Measurements from ENCODE around the gene ZNF561.
"Not testable (repeated sequence)": the region's sequence is repeated elsewhere in the genome, so short reads cannot be mapped to it uniquely, and the experiment has no call there.

Gene ZNF561

DNA sequence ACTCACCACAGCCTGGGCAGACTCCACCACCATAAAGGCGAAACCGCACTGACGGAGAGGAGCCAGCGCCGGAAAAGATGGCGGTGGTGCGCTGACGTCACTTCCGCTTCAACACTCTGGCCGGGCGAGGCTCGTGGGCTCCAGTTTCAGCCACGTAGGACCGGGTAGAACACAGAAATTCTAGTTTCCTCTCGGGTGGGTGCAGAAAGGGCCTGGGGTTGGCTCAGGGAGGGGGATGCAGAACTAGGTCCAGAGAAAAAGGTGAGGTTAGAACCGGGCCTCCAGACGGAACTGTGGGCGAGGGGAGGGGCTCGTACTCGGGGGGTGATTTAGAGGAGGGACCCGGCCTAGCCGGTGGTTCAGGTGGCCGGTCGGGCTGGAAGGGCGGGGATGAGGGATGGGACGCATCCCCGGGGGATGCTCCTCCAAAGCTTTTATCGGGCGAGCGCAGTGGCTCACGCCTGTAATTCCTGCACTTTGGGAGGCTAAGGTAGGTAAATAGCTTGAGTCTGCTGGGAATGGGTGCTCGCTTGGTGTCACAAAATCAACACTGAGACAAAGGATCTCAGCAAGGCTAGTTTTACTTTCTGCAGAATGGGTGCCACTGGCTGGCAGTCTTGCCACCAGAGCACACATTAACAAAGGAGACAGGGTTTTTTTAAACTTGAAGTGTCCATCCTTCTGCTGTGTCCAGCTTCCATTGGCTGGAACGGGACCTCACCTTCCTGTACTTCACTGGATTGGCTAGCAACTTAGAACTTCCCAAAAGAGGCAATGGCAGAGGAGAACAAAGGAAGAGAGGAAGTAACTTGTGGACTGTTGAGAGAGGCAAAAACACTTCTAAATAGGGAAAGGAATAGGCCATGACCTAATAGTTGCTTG is at the start of gene ZNF561:
Gene ZNF561 (minus strand): TSS at position 77 of the 882 bp plus-strand sequence. CDS start 1,776 bp downstream, outside the sequence.
- DNase-seq (ENCODE audit: low read depth in 2 of 2) = peak; percentile 78 to 80

GRCh38 chr19:9668544-9668943 is 47.5 kb upstream of the ZNF561 start:
- no peak for DNase-seq (ENCODE audit: low read depth in 2 of 2)

DNA sequence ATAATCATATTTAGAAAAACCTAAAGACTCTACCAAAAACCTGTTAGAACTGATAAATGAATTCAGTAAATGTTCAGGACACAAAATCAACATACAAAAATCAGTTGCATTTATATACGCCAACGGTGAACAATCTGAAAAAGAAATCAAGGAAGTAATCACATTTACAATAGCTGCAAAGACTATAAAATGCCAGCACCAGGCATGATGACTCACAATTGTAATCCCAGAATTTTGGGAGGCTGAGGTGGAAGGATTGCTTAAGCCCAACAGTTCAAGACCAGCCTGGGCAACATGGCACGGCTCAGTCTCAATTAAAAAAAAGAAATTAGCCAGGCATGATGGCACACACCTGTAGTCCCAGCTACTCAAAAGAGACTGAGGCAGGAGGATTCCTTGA is 46.9 kb upstream of the ZNF561 start:
- no peak for DNase-seq (ENCODE audit: low read depth in 2 of 2)

- no peak for DNase-seq (ENCODE audit: low read depth in 2 of 2)
Measured at GRCh38 chr19:9658769-9659168, 37.7 kb upstream of the ZNF561 start.

DNA sequence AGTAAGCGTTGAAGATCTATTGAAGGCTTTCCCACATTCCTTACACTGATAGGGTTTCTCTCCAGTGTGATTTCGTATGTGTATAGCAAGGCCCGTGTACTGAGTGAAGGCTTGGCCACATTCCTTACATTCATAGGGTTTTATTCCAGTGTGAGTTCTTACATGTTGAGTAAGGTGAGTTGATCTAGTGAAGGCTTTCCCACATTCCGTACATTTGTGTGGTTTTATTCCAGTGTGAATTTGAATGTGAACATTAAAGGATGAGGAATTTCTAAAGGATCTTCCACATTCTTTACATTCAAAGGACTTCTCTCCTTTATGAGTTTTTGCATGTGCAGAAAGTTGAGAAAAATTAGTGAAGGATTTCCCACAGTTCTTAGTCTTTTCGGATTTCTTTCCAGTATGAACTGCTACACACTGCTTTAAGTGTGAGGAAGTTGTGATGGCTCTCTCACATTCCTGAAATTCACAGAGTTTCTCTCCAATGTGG is 32.1 kb upstream of the ZNF561 start:
- DNase-seq (ENCODE audit: low read depth in 2 of 2) = not testable (repeated sequence)

DNA sequence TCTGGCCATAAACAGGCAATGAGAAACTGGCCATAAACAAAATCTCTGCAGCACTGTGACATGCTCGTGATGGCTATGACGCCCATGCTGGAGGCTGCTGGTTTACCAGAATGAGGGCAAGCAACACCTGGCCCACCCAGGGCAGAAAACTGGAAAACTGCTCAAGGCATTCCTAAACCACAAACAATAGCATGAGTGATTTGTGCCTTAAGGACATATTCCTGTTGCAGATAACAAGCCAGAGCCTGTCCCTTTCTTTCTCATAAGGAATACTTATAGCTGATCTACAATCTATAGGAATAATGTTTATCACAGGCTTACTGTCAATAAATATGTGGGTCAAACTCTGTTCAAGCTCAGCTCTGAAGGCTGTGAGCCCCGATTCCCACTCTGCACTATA is 30.4 kb upstream of the ZNF561 start:
- DNase-seq (ENCODE audit: low read depth in 2 of 2) = not testable (repeated sequence)

GRCh38 chr19:9650345-9650744 is 29.3 kb upstream of the ZNF561 start:
- DNase-seq (ENCODE audit: low read depth in 2 of 2) = no peak

GRCh38 chr19:9645472-9645871 is 24.4 kb upstream of the ZNF561 start:
- DNase-seq (ENCODE audit: low read depth in 2 of 2) = no peak

DNA sequence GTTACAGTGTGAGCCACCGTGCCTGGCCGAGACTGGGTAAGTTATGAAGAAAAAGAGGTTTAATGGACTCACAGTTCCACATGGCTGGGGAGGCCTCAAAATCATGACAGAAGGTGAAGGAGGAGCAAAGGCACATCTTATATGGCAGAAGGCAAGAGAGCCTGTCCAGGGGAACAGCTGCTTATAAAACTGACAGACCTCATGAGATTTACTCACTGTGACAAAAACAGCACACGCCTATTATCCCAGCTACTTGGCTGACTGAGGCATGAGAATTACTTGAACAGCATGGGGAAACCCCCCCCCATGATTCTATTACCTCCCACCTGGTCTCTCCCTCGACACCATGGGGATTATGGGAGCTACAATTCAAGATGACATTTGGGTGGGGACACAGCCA is 23.4 kb upstream of the ZNF561 start:
- DNase-seq (ENCODE audit: low read depth in 2 of 2) = no peak

- no peak for DNase-seq (ENCODE audit: low read depth in 2 of 2)
Measured at GRCh38 chr19:9641810-9642209, 20.8 kb upstream of the ZNF561 start.

- DNase-seq (ENCODE audit: low read depth in 2 of 2) = no peak
Measured at GRCh38 chr19:9640956-9641355, 19.9 kb upstream of the ZNF561 start.

DNA sequence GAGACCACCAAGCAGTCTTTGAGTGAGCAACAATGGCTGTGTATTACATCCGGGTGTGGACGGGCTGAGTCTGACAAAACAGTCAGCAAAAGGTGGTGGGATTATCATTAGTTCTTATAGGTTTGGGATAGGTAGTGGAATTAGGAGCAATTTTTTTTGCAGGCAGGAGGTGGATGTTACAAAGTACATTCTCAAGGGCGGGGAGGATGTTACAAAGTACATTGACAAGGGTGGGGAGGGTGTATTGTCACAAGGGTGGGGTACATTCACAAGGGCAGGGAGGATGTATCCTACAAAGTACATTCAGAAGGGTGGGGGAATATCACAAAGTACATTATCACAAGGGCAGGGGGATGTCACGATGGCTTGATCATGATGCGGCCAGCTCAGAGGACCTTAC is 15.0 kb upstream of the ZNF561 start:
- no peak for DNase-seq (ENCODE audit: low read depth in 2 of 2)

DNA sequence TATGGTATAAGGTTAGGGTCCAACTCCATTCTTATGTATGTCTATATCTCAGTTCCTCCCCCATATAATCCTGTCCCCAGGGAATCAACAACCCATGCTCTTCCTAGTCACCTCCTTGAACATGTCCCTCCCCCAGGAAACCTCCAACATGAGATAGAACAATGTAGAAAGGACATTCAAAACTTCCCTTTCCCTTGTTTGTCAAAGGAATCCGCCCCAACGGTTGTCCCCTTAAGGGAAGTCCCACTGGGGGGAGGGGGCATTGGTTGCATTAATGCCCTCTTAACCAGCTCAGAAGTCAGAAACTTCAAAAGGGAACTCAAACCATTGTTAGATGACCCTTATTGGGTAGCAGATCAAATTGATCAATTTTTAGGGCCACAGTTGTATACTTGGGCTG is 6.8 kb upstream of the ZNF561 start:
- DNase-seq (ENCODE audit: low read depth in 2 of 2) = no peak

DNA sequence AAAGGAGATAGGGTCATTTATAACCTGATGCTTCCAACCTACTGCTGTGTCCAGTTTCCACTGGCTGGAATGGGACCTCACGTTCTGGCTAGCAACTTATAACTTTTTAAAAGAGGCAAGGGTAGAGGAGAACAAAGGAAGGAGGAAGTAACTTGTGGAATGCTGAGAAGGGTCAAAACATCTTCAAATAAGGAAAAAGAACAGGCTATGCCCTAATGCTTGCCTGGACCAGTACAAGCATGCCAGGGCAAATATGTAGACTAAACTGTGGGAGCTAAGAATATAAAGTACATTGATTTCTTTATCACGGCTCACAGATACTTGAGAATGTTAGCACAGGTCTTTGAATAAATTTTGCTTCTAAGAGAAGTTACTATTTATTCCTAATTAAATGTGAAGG is 1.5 kb upstream of the ZNF561 start:
- no peak for DNase-seq (ENCODE audit: low read depth in 2 of 2)

DNA sequence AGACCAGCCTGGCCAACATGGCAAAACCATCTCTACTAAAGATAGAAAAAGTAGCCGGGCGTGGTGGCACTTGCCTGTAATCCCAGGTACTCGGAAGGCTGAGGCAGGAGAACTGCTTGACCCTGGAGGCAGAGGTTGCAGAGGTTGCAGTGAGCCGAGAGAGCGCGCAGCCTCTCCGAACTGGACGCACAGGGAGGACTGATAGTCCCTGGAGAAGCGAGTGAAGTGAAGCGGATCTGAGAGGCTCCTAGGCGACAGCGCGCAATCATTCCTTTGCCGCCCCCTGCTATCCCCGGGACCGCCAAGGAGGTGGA is 233 bp downstream of the ZNF561 start:
- DNase-seq (ENCODE audit: low read depth in 2 of 2) = no peak

DNA sequence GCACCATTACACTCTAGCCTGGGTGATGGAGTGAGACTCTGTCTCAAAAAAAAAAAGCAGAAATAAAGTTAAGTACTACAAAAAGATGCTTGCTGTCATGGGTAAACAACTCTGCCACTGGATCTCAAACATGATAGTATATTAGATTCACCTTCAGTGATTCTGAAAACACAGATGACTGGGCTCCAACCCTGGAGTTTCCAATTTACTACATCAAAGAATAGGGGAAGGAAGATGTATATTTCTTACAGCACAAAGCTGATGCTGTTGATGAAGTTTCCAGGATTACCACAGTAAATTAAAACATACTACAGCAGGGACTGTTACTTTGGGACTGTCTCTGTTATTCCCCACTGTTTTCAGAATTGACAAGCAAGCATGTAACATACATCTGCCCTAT is 5.2 kb downstream of the ZNF561 start:
- no peak for DNase-seq (ENCODE audit: low read depth in 2 of 2)

GRCh38 chr19:9610484-9611113 is 10.4 kb downstream of the ZNF561 start:
- no peak for DNase-seq (ENCODE audit: low read depth in 2 of 2)

DNA sequence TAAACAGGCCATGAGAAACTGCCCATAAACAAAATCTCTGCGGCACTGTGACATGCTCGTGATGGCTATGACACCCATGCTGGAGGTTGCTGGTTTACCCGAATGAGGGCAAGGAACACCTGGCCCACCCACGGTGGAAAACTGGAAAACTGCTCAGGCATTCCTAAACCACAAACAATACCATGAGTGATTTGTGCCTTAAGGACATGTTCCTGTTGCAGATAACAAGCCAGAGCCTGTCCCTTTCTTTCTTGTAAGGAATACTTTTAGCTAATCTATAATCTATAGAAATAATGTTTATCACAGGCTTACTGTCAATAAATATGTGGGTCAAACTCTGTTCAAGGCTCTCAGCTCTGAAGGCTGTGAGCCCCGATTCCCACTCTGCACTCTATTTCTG is 12.1 kb downstream of the ZNF561 start:
- no peak for DNase-seq (ENCODE audit: low read depth in 2 of 2)

GRCh38 chr19:9597027-9597426 is 24.0 kb downstream of the ZNF561 start:
- DNase-seq (ENCODE audit: low read depth in 2 of 2) = no peak

DNA sequence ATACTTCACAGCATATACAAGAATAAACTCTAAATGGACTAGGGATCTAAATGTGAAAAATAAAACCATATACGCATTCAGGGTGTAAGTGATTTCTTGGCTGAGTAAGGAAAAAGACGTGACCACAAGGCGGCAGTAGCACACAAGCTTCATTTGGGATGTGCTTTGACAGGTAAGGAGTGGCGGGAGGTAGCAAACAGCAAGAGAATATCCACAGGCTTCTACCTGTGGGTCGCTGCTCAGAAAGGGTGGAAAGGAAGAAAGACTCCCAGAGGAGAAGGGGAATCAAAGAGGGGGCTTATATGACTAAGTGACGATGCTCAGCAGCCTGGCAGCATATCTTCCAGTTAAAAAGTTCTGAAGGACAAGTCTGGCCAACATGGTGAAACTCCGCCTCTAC is 34.3 kb downstream of the ZNF561 start:
- DNase-seq (ENCODE audit: low read depth in 2 of 2) = peak; percentile 65 to 68

- peak; percentile 71 to 75 for DNase-seq (ENCODE audit: low read depth in 2 of 2)
Measured at GRCh38 chr19:9584073-9584833, 36.8 kb downstream of the ZNF561 start, which contains the start of gene ZNF121. ZNF121 (minus strand) TSS chr19:9584504; CDS start chr19:9568097, 16,407 bp downstream.

DNA sequence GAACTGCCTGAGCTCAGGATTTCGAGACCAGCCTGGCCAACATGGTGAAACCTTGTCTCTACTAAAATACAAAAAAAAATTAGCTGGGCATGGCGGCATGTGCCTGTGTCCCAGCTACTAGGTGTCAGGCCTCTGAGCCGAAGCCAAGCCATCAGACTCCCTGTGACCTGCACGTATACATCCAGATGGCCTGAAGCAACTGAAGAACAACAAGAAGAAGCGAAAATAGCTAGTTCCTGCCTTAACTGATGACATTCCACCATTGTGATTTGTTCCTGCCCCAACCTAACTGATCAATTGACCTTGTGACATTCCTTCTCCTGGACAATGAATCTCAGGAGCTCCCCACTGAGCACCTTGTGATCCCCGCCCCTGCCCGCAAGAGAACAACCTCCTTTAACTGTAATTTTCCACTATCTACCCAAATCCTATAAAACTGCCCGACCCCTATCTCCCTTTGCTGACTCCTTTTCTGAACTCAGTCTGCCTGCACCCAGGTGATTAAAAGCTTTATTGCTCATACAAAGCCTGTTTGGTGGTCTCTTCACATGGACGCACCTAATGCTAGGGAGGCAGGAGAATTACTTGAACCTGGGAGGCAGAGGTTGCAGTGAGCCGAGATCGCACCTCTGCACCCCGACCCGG is 38.8 kb downstream of the ZNF561 start:
- not testable (repeated sequence) for DNase-seq (ENCODE audit: low read depth in 2 of 2)
